Mesodermal cell (in vitro differentiated cells): ENCODE results near the gene SLC9A9.

Source experiments
- H3K27ac ChIP-seq: 2 replicates; pipeline ENCODE4 v1.7.0; 2013; ENCODE audit warnings: mild to moderate bottlenecking, low read depth, low read length, moderate library complexity; ENCODE audit not compliant: severe bottlenecking
- H3K36me3 ChIP-seq: 2 replicates; pipeline ENCODE4 v1.7.1; 2013; ENCODE audit warnings: mild to moderate bottlenecking, low read length, moderate library complexity; ENCODE audit not compliant: control insufficient read depth, insufficient read depth
- H3K4me1 ChIP-seq: one replicate; pipeline ENCODE4 v1.7.1; 2013; ENCODE audit warnings: mild to moderate bottlenecking, low read length; ENCODE audit not compliant: insufficient read depth, control insufficient read depth, poor library complexity, severe bottlenecking
- H3K4me3 ChIP-seq: 2 replicates; pipeline ENCODE4 v1.7.0; 2013; ENCODE audit warnings: low read length, control low read depth, mild to moderate bottlenecking; ENCODE audit not compliant: insufficient read depth, poor library complexity, severe bottlenecking; ENCODE audit errors: extremely low read depth
- H3K9me3 ChIP-seq: 2 replicates; pipeline ENCODE4 v1.7.1; 2013; ENCODE audit warnings: mild to moderate bottlenecking, low read length, moderate library complexity; ENCODE audit not compliant: control insufficient read depth
- WGBS, 2 experiments: methylation state at CpG; one replicate each; pipeline ENCODE4 v1.1.5; 2013; ENCODE audit warnings: missing lambda C conversion rate in 2 of 2; ENCODE audit not compliant: insufficient coverage in 2 of 2; 5-methylcytosine and 5-hydroxymethylcytosine counted together

Gene SLC9A9

DNA sequence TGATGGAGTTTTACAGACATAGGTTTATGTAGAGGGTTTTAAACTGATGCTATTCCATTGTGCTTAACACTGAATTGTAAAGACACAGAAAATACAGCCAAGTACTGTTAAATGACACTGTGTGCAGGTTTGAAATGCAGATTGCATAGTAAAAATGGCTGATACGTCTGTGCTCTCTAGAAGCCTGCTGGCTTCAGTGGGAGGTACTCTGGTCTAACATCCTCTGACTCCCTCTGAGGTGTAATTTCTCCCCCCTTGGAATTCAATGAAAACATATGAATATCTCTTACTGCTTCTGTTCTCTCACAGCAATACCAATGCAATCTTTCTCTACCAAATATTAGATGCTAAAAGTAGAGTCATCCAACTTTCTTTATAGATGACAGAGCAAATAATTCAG lies 176.6 kb downstream of the SLC9A9 start:
- Histone ChIP-seq H3K4me3 (no peak overlapping the region), H3K4me1 (no peaks in the 10 kb centered on the region), H3K9me3 (no peaks in the 10 kb centered on the region), H3K36me3 (no peaks in the 10 kb centered on the region), H3K27ac (no peak overlapping the region)
- 60 to 75% methylated on average over 1 of the region's 1 CpG for WGBS, 2 experiments

DNA sequence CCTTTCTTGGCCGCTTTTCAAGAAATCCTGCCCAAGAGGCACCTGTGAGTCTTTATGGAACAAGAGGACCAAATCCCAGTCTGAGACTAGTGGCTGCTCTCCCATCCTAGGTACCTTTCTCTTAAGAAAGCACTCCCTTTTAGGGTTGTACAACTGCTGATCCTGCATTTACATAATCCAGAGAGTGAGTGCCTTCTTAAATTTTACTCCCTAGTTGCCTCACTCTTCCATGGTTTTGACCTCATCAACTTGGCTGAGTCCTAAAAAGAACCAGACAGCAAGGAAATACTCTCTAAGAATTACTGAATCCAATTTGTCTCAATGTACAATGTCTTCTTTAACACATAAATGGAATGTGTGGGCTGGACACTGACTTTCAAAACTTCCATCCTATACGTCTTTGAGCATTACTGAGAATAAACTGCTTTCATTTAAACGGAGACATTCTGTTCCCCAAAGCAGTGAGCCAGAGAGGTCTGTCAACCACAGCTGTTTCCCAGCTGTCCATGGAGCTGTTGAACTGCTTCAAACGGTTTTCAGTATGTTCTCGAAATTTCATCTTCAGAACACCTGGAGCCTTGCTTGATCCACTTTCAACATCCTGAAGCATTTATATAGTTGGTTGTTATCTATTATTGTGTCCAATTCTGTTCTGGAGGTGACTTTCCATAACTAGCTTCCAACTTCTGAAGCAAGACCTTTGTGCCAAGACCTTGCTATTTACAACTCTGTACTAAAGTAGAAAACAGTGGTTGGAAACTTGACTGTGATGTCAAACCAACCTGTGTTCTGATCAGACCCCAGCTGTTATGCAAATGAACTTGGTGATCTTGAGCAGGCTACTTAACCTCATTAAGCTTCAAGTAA lies 179.1 kb downstream of the SLC9A9 start:
- H3K27ac ChIP-seq = no peak overlapping the region
- H3K4me3 ChIP-seq = no peak overlapping the region
- no peaks in the 10 kb centered on the region for H3K9me3 ChIP-seq
- no peaks in the 10 kb centered on the region for H3K36me3 ChIP-seq
- H3K4me1 ChIP-seq = no peaks in the 10 kb centered on the region
- 89 to 98% methylated on average over 3 of the region's 5 CpGs for WGBS, 2 experiments

DNA sequence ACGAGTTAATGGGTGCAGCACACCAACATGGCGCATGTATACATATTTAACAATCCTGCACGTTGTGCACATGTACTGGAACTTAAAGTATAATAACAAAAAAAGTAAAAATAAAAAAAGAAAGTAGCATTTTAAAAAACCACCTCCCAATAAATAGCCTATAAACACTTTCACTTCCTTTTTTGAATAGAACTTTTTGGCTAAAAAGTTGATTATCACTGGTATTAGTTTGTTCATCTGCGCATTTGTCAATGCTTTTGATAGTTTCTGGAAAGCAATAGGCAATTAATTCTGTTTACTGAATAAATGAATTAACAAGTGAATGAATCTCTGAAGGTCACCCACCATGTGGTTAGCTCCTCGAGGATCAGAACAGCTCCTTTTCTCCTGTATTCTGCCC lies 179.9 kb downstream of the SLC9A9 start:
- 93 to 100% methylated on average over 1 to 2 of the region's 5 CpGs for WGBS, 2 experiments

DNA sequence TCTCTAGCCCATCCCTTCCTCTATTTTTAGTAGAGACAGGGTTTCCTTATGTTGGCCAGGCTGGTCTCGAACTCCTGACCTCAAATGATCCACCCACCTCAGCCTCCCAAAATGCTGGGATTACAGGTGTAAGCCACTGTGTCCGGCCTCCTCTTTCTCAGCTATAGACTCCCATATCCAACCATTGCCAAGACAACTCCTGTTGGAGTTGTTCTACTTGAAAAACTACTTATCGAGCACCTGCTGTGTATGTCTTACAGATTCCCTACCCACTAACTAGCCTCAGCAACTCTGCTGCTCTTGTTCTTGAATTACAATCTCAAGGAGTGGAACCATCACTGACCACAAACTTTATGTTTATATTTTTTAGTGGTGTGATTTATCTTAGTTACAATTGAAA lies 186.6 kb downstream of the SLC9A9 start:
- Histone ChIP-seq H3K36me3 (no peaks in the 10 kb centered on the region), H3K9me3 (no peaks in the 10 kb centered on the region), H3K27ac (no peak overlapping the region), H3K4me1 (no peaks in the 10 kb centered on the region), H3K4me3 (no peak overlapping the region)
- 83 to 97% methylated on average over 2 to 3 of the region's 3 CpGs for WGBS, 2 experiments

More for the DNA sequence above, 179.9 kb downstream of the SLC9A9 start:
- Histone ChIP-seq H3K4me3 (no peak overlapping the region), H3K27ac (no peak overlapping the region), H3K36me3 (no peaks in the 10 kb centered on the region), H3K4me1 (no peaks in the 10 kb centered on the region), H3K9me3 (no peaks in the 10 kb centered on the region)

DNA sequence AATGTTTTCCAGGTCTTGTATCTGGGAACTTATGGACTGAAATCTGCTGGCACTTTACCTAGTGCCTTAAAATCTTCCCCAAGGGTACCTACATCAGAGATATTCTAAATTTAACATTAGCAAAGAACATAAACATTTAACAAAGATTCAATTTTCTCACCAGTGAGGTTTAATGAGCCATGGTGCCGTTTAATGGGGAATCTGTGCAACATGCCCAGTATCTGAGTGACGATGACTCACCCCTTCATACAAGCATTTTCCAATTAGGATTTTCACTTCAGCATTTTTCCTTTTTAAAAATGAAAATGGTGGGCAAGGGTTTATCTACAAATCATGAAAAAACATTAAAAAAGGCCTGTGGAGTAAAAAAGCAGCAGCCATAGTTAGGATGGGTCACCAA lies 189.4 kb downstream of the SLC9A9 start:
- Histone ChIP-seq H3K36me3 (no peaks in the 10 kb centered on the region), H3K4me3 (no peak overlapping the region), H3K9me3 (no peaks in the 10 kb centered on the region), H3K4me1 (no peaks in the 10 kb centered on the region), H3K27ac (no peak overlapping the region)
- WGBS, 2 experiments = no CpG with 5 or more reads among the region's 2 CpGs

DNA sequence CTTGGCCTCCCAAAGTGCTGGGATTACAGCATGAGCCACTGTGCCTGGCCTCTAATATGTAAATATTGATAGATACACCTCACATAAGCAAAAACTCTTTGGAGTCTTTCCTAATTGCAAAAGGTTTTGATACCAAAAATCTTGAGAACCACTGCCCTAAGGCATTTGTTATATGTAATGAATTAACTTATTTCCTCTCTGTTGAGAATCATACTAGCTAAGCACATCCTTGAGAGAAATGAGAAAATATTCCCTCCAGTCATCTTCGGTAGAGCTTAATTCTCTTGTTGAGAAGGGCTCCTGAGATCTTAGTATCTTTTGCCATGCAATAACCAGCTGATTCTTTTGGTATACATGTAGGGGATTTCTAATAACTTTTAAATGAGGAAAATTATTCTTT lies 190.2 kb downstream of the SLC9A9 start:
- Histone ChIP-seq H3K9me3 (no peaks in the 10 kb centered on the region), H3K27ac (no peak overlapping the region), H3K36me3 (no peaks in the 10 kb centered on the region), H3K4me3 (no peak overlapping the region), H3K4me1 (no peaks in the 10 kb centered on the region)
- WGBS, 2 experiments = no CpG with 5 or more reads among the region's 1 CpG

DNA sequence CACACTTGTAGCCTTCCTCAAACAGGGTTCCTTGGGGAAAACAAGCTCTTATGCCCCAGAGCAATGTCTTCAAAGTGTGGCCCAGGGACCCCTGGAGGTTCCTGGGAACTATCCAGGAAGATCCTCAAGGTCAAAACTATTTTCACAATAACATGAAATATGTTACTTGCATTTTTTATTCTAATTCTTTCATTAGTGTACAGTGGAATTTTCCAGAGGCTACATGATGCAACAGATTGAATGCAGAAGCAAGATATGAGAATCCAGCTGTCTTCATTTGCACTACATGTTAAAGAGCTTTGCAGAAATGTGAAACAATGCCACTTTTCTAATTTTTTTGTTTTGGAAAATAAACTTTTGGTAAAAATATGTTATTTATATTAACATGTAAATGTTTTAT lies 190.9 kb downstream of the SLC9A9 start:
- H3K27ac ChIP-seq = no peak overlapping the region
- H3K4me1 ChIP-seq = no peaks in the 10 kb centered on the region
- no peaks in the 10 kb centered on the region for H3K36me3 ChIP-seq
- H3K4me3 ChIP-seq = no peak overlapping the region
- no peaks in the 10 kb centered on the region for H3K9me3 ChIP-seq

DNA sequence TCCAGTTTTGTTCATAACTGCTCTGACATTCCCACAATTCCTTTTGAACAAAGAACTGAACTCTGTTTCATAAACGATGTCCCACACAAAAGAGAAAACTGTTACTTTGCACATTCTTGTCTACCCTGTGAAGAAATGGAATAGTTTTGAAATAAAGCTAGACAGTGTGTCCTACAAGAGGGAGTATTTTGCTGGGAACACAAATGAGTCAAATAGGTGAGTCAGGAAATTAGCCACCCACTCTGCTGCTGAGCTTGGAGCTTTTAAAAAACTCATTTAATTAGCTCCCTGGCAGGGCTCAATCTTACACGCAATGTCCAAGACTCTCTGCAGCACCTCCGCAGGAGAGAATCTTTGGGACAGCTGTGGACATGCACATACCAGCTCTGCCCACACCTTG lies 193.4 kb downstream of the SLC9A9 start:
- Histone ChIP-seq H3K4me1 (no peaks in the 10 kb centered on the region), H3K9me3 (no peaks in the 10 kb centered on the region), H3K4me3 (no peak overlapping the region), H3K27ac (no peak overlapping the region), H3K36me3 (no peaks in the 10 kb centered on the region)
- WGBS, 2 experiments = 50 to 100% methylated on average over 1 to 2 of the region's 3 CpGs

DNA sequence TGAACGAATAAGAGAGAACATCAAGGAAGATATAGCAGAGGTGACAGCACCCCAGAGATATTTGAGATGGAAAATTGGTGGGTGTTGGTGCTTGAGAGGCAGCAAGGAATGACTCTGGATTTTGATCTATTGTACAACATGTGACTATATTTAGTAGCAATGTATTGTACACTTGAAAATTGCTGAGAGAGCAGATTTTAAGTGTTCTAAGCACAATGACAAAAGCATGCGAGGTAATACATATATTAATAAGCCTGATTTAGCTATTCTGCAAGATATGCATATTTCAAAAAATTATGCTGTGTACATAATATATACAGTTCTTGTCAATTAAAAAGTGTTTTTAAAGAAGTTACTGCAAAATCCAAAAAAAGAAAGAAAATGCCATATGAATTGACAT lies 194.3 kb downstream of the SLC9A9 start:
- H3K27ac ChIP-seq = no peak overlapping the region
- no peaks in the 10 kb centered on the region for H3K9me3 ChIP-seq
- H3K4me3 ChIP-seq = no peak overlapping the region
- 100% methylated on average over 1 of the region's 2 CpGs for WGBS, 2 experiments
- no peaks in the 10 kb centered on the region for H3K36me3 ChIP-seq
- H3K4me1 ChIP-seq = no peaks in the 10 kb centered on the region

DNA sequence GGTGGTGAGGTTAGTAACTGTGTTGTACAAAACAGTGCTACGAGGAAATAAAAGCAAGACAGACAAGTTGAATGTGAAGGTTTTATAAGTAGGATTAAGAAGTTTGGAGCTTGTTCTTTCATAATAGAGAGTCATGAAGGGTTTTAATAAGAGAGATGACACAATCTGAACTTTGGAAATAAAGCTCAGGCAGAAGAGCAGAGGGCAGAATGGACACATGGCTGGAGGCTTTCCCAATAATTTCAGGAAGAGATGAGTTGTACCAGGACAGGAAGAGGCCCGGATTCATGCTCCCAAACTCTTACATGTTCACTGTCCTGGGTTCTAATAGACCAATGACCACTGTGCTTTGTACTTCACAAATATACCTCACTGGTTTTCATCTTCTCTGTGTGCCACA lies 194.8 kb downstream of the SLC9A9 start:
- H3K27ac ChIP-seq = no peak overlapping the region
- H3K36me3 ChIP-seq = no peaks in the 10 kb centered on the region
- no peaks in the 10 kb centered on the region for H3K4me1 ChIP-seq
- 94 to 100% methylated on average over 1 to 2 of the region's 2 CpGs for WGBS, 2 experiments
- no peaks in the 10 kb centered on the region for H3K9me3 ChIP-seq
- no peak overlapping the region for H3K4me3 ChIP-seq

DNA sequence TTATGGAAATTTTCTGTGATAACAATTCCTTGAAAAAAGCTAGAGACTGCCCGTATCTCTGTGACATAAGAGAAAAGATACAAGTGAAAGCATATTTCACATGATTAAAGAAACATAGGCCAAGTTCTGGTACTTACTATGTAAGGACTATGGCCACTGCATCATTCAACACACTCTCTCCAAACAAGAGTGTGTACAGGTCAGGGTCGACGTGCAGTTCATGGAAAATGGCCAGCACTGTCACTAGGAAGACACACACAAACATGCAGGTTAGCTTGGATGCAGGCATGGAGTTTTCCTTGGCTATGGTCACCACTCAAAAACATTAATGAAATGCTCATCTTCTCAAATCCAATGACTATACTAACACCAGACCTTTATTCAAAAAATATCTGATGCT lies 196.2 kb downstream of the SLC9A9 start:
- no peaks in the 10 kb centered on the region for H3K9me3 ChIP-seq
- H3K27ac ChIP-seq = no peak overlapping the region
- no peaks in the 10 kb centered on the region for H3K36me3 ChIP-seq
- H3K4me3 ChIP-seq = no peak overlapping the region
- WGBS, 2 experiments = 84 to 89% methylated on average over 2 of the region's 3 CpGs
- H3K4me1 ChIP-seq = no peaks in the 10 kb centered on the region
